HEK293 (cell line): ENCODE results near the gene ATP5F1D.

Experiments used
- ELK4 ChIP-seq: IDR thresholded peaks from 2 replicates; pipeline ENCODE4 v1.6.1; 2011; ENCODE audit warnings: mild to moderate bottlenecking, low read depth, low read length, borderline replicate concordance
- GFI1B ChIP-seq: fragments of 450-650 bp; formaldehyde crosslinking; IDR thresholded peaks from 2 replicates; pipeline ENCODE4 v1.5.1; 2016; ENCODE audit warnings: missing biosample characterization, missing genetic modification characterization
- GLIS2 ChIP-seq: fragments of 450-650 bp; formaldehyde crosslinking; IDR thresholded peaks from 2 replicates; pipeline ENCODE4 v1.5.1; 2016; ENCODE audit warnings: missing biosample characterization, missing genetic modification characterization
- IKZF3 ChIP-seq: fragments of 450-650 bp; IDR thresholded peaks from 2 replicates; pipeline ENCODE4 v1.5.0; 2018; ENCODE audit warnings: missing biosample characterization, mild to moderate bottlenecking, missing genetic modification characterization, moderate library complexity
- KLF8 ChIP-seq: fragments of 450-650 bp; formaldehyde crosslinking; IDR thresholded peaks from 2 replicates; pipeline ENCODE4 v1.5.1; 2016; ENCODE audit warnings: missing biosample characterization, missing genetic modification characterization
- SALL2 ChIP-seq: fragments of 450-650 bp; formaldehyde crosslinking; IDR thresholded peaks from 2 replicates; pipeline ENCODE4 v1.5.0; 2017; ENCODE audit warnings: missing biosample characterization, mild to moderate bottlenecking, missing genetic modification characterization, borderline replicate concordance
- SETDB1 ChIP-seq: IDR thresholded peaks from one replicate; pipeline ENCODE4 v1.6.1; 2017; ENCODE audit warnings: mild to moderate bottlenecking, low read length, moderate library complexity, mixed read lengths; ENCODE audit not compliant: insufficient read length
- TCF7L2 ChIP-seq: IDR thresholded peaks from 2 replicates; pipeline ENCODE4 v1.6.1; 2011; ENCODE audit warnings: low read depth, mild to moderate bottlenecking, inconsistent platforms, low read length, moderate library complexity, borderline replicate concordance
- ZBTB17 ChIP-seq: fragments of 450-650 bp; formaldehyde crosslinking; IDR thresholded peaks from 2 replicates; pipeline ENCODE4 v1.5.1; 2016; ENCODE audit warnings: missing biosample characterization, missing genetic modification characterization
- ZNF214 ChIP-seq: fragments of 450-650 bp; formaldehyde crosslinking; IDR thresholded peaks from 2 replicates; pipeline ENCODE4 v1.5.1; 2017; ENCODE audit warnings: missing biosample characterization, mild to moderate bottlenecking, missing genetic modification characterization, borderline replicate concordance
- ZNF366 ChIP-seq: fragments of 450-650 bp; formaldehyde crosslinking; conservative IDR thresholded peaks from 2 replicates; pipeline ENCODE4 v1.5.1; 2016; ENCODE audit warnings: missing biosample characterization, missing genetic modification characterization
- ZNF394 ChIP-seq: fragments of 450-650 bp; formaldehyde crosslinking; IDR thresholded peaks from 2 replicates; pipeline ENCODE4 v1.5.1; 2016; ENCODE audit warnings: missing biosample characterization, missing genetic modification characterization, mild to moderate bottlenecking, moderate library complexity, borderline replicate concordance
- ZNF416 ChIP-seq: fragments of 450-650 bp; formaldehyde crosslinking; IDR thresholded peaks from 2 replicates; pipeline ENCODE4 v1.5.1; 2016; ENCODE audit warnings: missing biosample characterization, missing genetic modification characterization
- ZNF529 ChIP-seq: fragments of 450-650 bp; formaldehyde crosslinking; IDR thresholded peaks from 2 replicates; pipeline ENCODE4 v1.5.1; 2017; ENCODE audit warnings: missing genetic modification characterization, missing biosample characterization; ENCODE audit not compliant: insufficient replicate concordance
- ZNF596 ChIP-seq: fragments of 450-650 bp; IDR thresholded peaks from 2 replicates; pipeline ENCODE4 v1.5.0; 2018; ENCODE audit warnings: missing biosample characterization, mild to moderate bottlenecking, missing genetic modification characterization, moderate library complexity
- ZNF704 ChIP-seq: fragments of 450-650 bp; formaldehyde crosslinking; IDR thresholded peaks from 2 replicates; pipeline ENCODE4 v1.5.1; 2016; ENCODE audit warnings: missing biosample characterization, missing genetic modification characterization
- ZNF76 ChIP-seq: fragments of 450-650 bp; formaldehyde crosslinking; IDR thresholded peaks from 2 replicates; pipeline ENCODE4; 2016; ENCODE audit warnings: low read depth, missing biosample characterization, missing genetic modification characterization, borderline replicate concordance
- ZNF791 ChIP-seq: fragments of 450-650 bp; formaldehyde crosslinking; IDR thresholded peaks from 2 replicates; pipeline ENCODE4 v1.5.1; 2016; ENCODE audit warnings: missing biosample characterization, missing genetic modification characterization
- ZSCAN5A ChIP-seq: fragments of 450-650 bp; formaldehyde crosslinking; IDR thresholded peaks from 2 replicates; pipeline ENCODE4 v1.5.1; 2016; ENCODE audit warnings: missing biosample characterization, missing genetic modification characterization
- TF ChIP-seq, protein P1 (sequence below): fragments of 450-650 bp; formaldehyde crosslinking; IDR thresholded peaks from 2 replicates; pipeline ENCODE4 v1.5.1; 2016; ENCODE audit warnings: missing biosample characterization, missing genetic modification characterization, low read depth
- TF ChIP-seq, protein P2 (sequence below): fragments of 450-650 bp; formaldehyde crosslinking; IDR thresholded peaks from 2 replicates; pipeline ENCODE4 v1.5.1; 2017; ENCODE audit warnings: missing biosample characterization, missing genetic modification characterization
- TF ChIP-seq, protein P3 (sequence below): fragments of 450-650 bp; formaldehyde crosslinking; conservative IDR thresholded peaks from 2 replicates; pipeline ENCODE4 v1.5.1; 2016; ENCODE audit warnings: low read depth, missing biosample characterization, missing genetic modification characterization

ATP5F1D gene

DNA sequence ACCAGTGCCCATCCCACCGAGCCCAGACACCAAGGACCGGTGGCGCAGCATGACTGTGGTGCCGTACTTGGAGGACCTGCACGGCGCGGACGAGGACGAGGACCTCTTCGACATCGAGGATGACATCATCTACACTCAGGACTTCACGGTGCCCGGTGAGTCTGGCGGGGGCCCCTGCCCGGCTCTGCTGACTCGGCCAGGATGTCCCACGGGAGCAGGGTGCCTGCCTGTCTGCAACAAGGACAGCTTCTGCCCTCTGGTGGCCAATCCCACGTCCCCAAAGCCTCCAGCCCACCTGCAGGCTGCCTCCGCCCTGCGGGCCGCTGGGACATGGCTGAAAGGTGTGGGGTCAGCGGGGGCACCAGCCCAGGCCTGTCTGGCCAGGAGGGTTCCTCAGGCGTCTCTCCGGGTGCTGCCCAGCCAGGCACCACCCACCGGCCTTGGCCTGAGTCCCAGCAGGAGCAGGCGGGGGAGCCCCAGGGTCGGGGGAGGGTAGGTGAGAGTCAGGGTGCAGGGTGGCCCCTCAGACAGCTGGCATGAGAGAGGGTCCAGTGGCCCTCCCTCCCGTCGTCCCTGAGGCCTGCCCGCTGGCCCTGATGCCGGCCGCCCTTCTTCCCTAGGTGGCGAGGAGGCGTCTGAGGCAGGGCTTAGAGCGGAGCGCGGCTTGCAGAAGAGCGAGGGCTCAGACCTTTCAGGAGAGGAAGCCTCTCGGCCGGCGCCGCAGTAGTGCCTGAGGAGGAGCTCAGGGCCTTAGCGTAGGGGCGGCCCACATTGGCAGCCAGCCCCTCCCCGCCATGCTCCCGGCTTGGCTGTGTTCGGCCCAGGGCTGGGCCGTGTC is 18.3 kb upstream of the ATP5F1D start (continued):
- no peak for TF ChIP-seq ZSCAN5A (tag by site-specific recombination)
- TF ChIP-seq, protein P1, sequence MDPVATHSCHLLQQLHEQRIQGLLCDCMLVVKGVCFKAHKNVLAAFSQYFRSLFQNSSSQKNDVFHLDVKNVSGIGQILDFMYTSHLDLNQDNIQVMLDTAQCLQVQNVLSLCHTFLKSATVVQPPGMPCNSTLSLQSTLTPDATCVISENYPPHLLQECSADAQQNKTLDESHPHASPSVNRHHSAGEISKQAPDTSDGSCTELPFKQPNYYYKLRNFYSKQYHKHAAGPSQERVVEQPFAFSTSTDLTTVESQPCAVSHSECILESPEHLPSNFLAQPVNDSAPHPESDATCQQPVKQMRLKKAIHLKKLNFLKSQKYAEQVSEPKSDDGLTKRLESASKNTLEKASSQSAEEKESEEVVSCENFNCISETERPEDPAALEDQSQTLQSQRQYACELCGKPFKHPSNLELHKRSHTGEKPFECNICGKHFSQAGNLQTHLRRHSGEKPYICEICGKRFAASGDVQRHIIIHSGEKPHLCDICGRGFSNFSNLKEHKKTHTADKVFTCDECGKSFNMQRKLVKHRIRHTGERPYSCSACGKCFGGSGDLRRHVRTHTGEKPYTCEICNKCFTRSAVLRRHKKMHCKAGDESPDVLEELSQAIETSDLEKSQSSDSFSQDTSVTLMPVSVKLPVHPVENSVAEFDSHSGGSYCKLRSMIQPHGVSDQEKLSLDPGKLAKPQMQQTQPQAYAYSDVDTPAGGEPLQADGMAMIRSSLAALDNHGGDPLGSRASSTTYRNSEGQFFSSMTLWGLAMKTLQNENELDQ, result no peak
- no peak for TF ChIP-seq ZNF214
- TF ChIP-seq ZNF704 (tag by site-specific recombination), result no peak
- peak; percentile 12; the same call in 1 of the 2 replicates for TF ChIP-seq GLIS2
- no peak for TF ChIP-seq GFI1B (tag by site-specific recombination)
- peak; percentile 85 for TF ChIP-seq KLF8 (tag by site-specific recombination)
- TF ChIP-seq TCF7L2, result no peak
- TF ChIP-seq, protein P2, sequence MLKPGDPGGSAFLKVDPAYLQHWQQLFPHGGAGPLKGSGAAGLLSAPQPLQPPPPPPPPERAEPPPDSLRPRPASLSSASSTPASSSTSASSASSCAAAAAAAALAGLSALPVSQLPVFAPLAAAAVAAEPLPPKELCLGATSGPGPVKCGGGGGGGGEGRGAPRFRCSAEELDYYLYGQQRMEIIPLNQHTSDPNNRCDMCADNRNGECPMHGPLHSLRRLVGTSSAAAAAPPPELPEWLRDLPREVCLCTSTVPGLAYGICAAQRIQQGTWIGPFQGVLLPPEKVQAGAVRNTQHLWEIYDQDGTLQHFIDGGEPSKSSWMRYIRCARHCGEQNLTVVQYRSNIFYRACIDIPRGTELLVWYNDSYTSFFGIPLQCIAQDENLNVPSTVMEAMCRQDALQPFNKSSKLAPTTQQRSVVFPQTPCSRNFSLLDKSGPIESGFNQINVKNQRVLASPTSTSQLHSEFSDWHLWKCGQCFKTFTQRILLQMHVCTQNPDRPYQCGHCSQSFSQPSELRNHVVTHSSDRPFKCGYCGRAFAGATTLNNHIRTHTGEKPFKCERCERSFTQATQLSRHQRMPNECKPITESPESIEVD, result no peak
- TF ChIP-seq ZBTB17 (tag by site-specific recombination), result no peak
- no peak for TF ChIP-seq ZNF416 (tag by site-specific recombination)
- TF ChIP-seq ZNF366, result no peak
- TF ChIP-seq SALL2, result no peak
- no peak for TF ChIP-seq ZNF596 (tag by site-specific recombination)
- no peak for TF ChIP-seq ZNF76 (tag by site-specific recombination)
- TF ChIP-seq ZNF394 (tag by site-specific recombination), result no peak
- no peak for TF ChIP-seq SETDB1
- TF ChIP-seq ELK4, result no peak
- no peak for TF ChIP-seq ZNF791 (tag by site-specific recombination)
- TF ChIP-seq, protein P3, sequence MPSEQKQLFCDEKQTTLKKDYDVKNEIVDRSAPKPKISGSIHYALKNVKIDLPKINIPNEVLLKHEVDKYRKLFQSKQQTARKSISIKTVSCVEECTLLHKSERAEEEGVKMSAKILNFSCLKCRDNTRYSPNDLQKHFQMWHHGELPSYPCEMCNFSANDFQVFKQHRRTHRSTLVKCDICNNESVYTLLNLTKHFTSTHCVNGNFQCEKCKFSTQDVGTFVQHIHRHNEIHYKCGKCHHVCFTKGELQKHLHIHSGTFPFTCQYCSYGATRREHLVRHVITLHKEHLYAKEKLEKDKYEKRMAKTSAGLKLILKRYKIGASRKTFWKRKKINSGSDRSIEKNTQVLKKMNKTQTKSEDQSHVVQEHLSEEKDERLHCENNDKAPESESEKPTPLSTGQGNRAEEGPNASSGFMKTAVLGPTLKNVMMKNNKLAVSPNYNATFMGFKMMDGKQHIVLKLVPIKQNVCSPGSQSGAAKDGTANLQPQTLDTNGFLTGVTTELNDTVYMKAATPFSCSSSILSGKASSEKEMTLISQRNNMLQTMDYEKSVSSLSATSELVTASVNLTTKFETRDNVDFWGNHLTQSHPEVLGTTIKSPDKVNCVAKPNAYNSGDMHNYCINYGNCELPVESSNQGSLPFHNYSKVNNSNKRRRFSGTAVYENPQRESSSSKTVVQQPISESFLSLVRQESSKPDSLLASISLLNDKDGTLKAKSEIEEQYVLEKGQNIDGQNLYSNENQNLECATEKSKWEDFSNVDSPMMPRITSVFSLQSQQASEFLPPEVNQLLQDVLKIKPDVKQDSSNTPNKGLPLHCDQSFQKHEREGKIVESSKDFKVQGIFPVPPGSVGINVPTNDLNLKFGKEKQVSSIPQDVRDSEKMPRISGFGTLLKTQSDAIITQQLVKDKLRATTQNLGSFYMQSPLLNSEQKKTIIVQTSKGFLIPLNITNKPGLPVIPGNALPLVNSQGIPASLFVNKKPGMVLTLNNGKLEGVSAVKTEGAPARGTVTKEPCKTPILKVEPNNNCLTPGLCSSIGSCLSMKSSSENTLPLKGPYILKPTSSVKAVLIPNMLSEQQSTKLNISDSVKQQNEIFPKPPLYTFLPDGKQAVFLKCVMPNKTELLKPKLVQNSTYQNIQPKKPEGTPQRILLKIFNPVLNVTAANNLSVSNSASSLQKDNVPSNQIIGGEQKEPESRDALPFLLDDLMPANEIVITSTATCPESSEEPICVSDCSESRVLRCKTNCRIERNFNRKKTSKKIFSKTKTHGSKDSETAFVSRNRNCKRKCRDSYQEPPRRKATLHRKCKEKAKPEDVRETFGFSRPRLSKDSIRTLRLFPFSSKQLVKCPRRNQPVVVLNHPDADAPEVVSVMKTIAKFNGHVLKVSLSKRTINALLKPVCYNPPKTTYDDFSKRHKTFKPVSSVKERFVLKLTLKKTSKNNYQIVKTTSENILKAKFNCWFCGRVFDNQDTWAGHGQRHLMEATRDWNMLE (tag by site-specific recombination), result no peak
- TF ChIP-seq ZNF529 (tag by site-specific recombination), result no peak
- TF ChIP-seq IKZF3 (tag by site-specific recombination), result no peak
